IPS-15b (cell line): ENCODE data around the gene SND1.

Experiments used
- H3K27me3 ChIP-seq: one replicate; pipeline ENCODE4 v1.6.1; 2013; ENCODE audit warnings: low read length; ENCODE audit not compliant: control insufficient read depth, insufficient read depth
- H3K36me3 ChIP-seq: one replicate; pipeline ENCODE4 v1.6.1; 2013; ENCODE audit warnings: low read length; ENCODE audit not compliant: control insufficient read depth, insufficient read depth
- H3K4me1 ChIP-seq: one replicate; pipeline ENCODE4 v1.6.1; 2013; ENCODE audit warnings: mild to moderate bottlenecking, low read length; ENCODE audit not compliant: control insufficient read depth, insufficient read depth
- H3K4me3 ChIP-seq: one replicate; pipeline ENCODE4 v1.5.1; 2013; ENCODE audit warnings: low read depth, low read length
- H3K9ac ChIP-seq: one replicate; pipeline ENCODE4 v1.6.1; 2013; ENCODE audit warnings: low read depth, mild to moderate bottlenecking, low read length
- H3K9me3 ChIP-seq: one replicate; pipeline ENCODE4 v1.6.1; 2013; ENCODE audit warnings: mild to moderate bottlenecking, low read length; ENCODE audit not compliant: control insufficient read depth, insufficient read depth

SND1 gene

DNA sequence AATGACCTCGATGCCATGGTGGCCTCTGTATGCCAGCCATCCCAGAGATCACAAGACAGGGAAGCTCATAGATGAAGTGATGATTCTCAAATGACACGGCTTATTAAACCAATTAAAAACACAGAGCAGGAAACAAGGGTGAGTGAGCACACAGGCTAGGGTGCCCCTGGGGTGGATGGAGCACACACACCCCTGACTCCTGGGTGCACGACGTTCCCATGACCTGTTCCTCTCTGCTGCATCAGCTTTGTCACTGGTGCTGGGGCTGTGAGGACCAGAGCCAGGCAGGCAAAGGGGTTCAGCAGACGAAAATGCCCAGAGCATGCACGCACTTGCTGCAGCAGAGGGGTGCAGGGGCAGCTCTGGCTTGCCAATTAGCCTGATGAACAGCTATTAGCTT is 465.7 kb downstream of the SND1 start:
- H3K4me1 ChIP-seq = no peaks in the 10 kb centered on the region
- no peaks in the 10 kb centered on the region for H3K36me3 ChIP-seq
- no peaks in the 10 kb centered on the region for H3K9me3 ChIP-seq

DNA sequence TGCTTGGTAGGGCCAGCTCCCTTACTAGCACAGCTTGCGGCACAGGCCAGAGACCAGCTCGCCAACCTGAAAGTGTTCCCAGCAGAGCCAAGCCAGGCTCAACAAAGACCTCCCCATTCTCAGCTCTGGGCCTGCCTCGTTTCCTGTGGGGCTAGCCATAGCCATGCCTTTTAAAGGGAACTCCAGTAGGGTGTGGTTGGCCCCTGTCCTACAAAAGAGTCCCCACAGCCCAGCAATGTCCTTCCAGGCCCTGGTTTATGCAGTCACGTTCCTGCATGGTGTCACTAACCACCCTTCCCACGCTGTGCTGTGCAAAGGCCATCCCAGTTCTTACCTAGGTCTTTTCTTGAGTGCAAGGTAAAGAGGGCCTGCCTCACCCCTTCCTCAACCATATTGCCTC is 467.0 kb downstream of the SND1 start:
- H3K27me3 ChIP-seq = peaks cover 22% of the 10 kb centered on the region
- no peaks in the 10 kb centered on the region for H3K36me3 ChIP-seq
- H3K4me1 ChIP-seq = no peaks in the 10 kb centered on the region
- no peak overlapping the region for H3K4me3 ChIP-seq
- H3K9me3 ChIP-seq = no peaks in the 10 kb centered on the region
- H3K9ac ChIP-seq = no peak overlapping the region

More for the DNA sequence above, 465.7 kb downstream of the SND1 start:
- no peak overlapping the region for H3K4me3 ChIP-seq
- H3K27me3 ChIP-seq = peaks cover 27% of the 10 kb centered on the region
- no peak overlapping the region for H3K9ac ChIP-seq

DNA sequence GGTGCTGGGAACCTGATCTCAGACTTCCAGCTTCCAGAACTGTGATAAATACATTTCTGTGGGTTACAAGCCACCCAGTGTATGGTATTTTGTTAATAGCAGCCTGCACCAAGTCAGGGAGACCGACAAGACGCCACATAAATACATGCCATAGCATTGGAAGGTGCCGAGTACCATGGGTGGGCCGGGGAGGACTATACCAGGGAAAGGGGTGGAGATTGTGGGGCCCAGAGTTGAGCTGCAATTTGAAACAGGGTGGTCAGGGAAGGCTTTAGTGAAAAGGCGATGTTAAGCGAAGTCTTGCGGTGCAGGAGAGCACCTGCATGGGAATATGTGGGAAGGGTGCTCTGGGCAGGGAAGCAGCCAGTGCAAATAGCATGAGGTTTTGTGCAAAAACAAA is 468.1 kb downstream of the SND1 start:
- no peaks in the 10 kb centered on the region for H3K4me1 ChIP-seq
- H3K9ac ChIP-seq = no peak overlapping the region
- peaks cover 19% of the 10 kb centered on the region for H3K27me3 ChIP-seq
- no peaks in the 10 kb centered on the region for H3K36me3 ChIP-seq
- no peak overlapping the region for H3K4me3 ChIP-seq
- H3K9me3 ChIP-seq = no peaks in the 10 kb centered on the region

DNA sequence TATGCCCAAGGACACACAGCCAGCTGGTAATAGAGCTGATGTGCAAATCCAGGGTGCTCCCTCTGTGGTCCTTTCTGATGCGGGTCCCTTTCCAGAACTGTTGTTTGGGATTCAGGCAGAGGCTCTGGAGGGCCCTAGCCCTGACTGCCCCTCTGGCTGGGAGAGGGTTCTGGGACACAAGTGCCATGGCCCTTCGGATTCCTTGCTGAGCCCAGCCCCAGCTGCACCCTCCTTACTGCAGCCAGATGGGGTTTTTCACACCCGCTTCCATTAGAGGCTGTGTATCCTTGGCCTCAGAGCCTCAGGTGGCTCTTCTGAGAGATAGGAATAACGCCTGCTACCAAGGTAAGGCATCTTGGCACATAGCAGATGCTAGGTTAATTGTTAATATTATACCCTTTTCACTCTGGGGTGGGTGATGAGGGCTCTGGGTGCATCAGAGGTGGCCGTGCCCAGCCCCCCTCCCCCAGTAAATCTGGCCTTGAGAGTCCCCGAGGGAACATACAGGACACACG is 469.0 kb downstream of the SND1 start:
- Histone ChIP-seq H3K4me1 (no peaks in the 10 kb centered on the region), H3K9me3 (no peaks in the 10 kb centered on the region), H3K4me3 (no peak overlapping the region), H3K27me3 (peaks cover 13% of the 10 kb centered on the region), H3K36me3 (no peaks in the 10 kb centered on the region), H3K9ac (no peak overlapping the region)

DNA sequence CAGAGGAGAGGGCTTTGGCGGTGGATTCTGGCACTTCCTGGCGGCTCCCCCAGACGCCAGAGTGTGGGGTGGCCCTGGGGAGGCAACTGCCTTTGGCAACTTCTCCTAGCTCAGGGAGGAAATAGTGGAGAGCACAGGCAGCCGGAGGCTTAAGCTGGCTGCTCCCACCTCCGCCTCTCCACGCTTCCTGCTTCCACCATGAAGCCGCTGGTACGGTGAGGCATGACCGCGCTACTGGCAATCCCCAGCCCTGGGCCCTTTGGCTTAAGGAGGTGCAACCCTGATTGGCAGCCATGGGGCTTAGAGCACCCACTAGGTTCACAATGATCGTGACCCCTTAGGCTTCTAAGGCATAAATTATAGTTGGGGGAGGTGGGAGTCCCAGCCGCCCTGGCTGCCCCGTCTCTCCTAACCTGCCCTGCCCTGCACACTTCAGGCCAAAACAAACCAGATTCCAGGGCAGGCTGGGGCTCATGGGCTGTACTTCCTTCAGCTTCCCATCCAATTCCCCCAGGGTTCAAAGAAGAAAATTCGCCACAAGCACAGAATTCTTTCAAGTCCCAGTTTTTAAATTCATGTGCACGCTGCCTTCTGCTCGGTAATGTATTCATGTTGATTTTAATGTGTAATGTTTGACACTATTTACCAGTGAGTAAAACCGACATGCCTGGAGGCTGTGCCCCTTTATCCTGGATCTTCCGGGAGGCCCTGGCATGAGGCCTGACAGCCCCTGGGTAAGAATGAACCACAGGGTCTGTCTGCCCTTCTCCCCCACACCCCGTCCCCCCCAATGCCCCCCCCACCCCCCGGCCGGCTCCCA is 469.9 kb downstream of the SND1 start:
- no peaks in the 10 kb centered on the region for H3K4me1 ChIP-seq
- H3K9me3 ChIP-seq = no peaks in the 10 kb centered on the region
- H3K27me3 ChIP-seq = peaks cover 9% of the 10 kb centered on the region
- no peak overlapping the region for H3K4me3 ChIP-seq
- H3K36me3 ChIP-seq = no peaks in the 10 kb centered on the region
- H3K9ac ChIP-seq = no peak overlapping the region

DNA sequence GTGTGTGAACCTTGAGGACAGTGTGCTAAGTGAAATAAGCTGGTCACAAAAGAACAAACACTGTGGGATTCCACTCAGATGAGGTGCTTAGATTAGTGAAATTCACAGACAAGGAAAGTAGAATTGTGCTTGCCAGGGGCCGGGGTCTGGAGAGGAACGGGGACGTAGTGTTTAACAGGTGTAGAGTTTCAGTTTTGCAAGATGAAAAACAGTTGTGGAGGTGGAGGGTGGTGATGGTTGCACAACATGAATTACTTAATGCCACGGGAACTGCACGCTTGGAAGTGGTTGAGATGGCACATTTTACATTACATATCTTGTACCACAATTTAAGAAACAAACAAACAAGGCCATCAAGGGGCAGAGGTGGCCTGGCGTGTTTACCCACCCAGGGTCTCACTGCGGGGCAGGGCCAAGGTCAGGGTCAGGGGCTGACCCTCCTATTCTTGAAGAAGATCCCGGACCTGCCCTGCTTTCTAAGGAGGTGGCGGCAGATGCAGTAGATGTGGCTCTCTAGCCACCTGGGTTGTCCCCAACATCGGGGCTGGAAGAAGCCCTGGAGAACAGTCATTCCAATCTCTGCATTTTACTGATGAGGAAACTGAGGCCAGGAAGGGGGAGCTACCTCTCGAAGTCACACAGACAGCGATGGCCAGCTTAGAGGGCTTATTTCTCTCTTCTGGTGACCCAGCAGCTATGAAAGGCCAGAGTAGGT is 470.7 kb downstream of the SND1 start:
- Histone ChIP-seq H3K36me3 (no peaks in the 10 kb centered on the region), H3K27me3 (peaks cover 9% of the 10 kb centered on the region), H3K9ac (no peak overlapping the region), H3K9me3 (no peaks in the 10 kb centered on the region), H3K4me3 (no peak overlapping the region), H3K4me1 (no peaks in the 10 kb centered on the region)

DNA sequence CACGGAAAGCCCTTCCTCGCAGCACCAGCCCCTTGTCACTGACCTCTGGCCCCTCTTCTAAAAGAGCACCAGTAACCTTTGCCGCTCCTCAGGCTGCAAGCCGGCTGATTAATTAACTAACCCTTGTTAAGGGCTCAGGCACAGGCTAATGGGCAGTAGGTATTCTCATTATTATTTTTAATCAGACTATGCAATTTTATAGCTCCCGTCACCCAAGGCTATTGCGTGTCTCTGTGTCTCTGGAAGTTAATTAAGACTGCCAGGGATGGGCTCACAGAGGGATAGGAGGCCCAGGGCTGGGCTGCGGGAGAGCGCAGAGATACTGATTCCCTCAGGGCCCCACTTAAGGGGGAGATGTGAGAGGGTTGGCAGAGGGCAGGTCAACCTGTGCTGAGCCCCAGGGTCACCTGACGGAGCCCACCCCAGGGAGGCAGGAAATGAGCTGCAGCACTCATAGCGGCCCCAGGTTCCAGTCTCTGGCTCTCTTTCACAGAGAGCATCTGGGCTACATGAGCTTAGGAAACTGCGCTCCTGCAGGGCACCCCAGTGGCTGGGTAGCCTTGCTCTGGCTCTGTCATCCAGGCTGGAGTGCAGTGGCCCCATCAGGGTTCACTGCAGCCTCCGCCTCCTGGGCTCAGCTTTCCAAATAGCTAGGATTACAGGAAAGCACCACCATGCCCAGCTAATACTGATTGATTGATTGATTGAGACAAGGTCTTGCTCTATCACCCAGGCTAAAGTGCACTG is 471.5 kb downstream of the SND1 start:
- no peak overlapping the region for H3K4me3 ChIP-seq
- H3K27me3 ChIP-seq = peaks cover 4% of the 10 kb centered on the region
- no peaks in the 10 kb centered on the region for H3K36me3 ChIP-seq
- H3K4me1 ChIP-seq = no peaks in the 10 kb centered on the region
- H3K9ac ChIP-seq = no peak overlapping the region
- no peaks in the 10 kb centered on the region for H3K9me3 ChIP-seq

DNA sequence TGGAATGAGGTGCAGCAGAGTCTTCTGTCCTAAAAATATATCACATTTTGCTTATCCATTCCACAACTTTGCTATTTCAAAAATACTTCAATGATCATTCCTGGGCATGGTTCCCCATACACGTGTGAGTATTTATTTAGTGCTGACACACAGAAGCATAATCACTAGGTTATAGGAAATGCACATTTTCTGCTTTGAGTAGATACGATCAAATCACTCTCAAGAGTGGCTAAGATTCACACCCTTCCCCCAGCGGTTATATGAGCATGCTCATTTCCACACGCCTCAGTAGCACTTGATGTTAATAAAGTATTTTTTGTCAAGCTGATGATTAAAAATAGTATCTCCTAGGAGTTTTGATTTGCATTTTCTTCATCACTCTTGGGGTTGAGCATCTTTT is 472.8 kb downstream of the SND1 start:
- Histone ChIP-seq H3K9me3 (no peaks in the 10 kb centered on the region), H3K4me3 (no peak overlapping the region), H3K9ac (no peak overlapping the region), H3K36me3 (no peaks in the 10 kb centered on the region), H3K27me3 (peaks cover 8% of the 10 kb centered on the region), H3K4me1 (no peaks in the 10 kb centered on the region)

DNA sequence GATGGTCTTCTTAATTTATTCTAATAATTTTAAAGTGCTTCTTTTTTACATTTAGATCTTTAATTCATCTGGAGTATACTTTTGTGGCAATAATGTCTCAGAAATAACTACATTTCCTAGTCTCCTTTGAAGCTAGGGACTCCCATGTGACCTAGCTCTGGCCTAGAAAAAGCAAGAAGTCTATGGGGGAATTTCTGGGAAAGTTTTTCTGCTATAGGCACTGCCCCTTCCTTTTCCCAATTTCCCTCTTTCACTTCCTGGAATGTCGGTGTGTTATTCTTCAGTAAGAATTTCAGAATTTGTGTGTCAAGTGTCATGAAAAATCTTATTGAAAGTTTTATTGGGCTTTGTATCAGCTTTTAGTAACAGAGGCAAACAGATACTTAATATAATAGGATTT is 473.8 kb downstream of the SND1 start:
- Histone ChIP-seq H3K9ac (no peak overlapping the region), H3K4me1 (no peaks in the 10 kb centered on the region), H3K4me3 (no peak overlapping the region), H3K9me3 (no peaks in the 10 kb centered on the region), H3K36me3 (no peaks in the 10 kb centered on the region), H3K27me3 (peaks cover 18% of the 10 kb centered on the region)

DNA sequence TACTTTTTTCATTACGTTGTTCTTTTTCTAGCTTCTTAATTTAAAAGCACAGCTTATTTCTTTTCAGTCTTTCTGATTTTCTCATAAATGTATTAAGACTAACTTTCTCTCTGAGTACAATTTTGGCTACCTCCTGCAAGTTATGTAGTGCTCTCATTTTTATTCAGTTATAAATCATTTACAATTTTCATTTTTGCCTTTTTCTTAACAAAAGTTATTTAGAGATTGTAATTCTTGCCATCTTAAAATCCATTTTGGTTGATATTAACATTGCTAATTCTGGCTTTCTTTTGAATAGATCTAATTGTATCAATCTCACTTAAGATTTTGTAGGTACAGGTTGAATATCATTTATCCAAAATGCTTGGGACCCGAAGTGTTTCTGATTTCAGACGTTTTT is 476.4 kb downstream of the SND1 start:
- H3K4me1 ChIP-seq = no peaks in the 10 kb centered on the region
- no peak overlapping the region for H3K4me3 ChIP-seq
- H3K27me3 ChIP-seq = peaks cover 31% of the 10 kb centered on the region
- no peaks in the 10 kb centered on the region for H3K36me3 ChIP-seq
- H3K9ac ChIP-seq = no peak overlapping the region
- H3K9me3 ChIP-seq = no peaks in the 10 kb centered on the region

DNA sequence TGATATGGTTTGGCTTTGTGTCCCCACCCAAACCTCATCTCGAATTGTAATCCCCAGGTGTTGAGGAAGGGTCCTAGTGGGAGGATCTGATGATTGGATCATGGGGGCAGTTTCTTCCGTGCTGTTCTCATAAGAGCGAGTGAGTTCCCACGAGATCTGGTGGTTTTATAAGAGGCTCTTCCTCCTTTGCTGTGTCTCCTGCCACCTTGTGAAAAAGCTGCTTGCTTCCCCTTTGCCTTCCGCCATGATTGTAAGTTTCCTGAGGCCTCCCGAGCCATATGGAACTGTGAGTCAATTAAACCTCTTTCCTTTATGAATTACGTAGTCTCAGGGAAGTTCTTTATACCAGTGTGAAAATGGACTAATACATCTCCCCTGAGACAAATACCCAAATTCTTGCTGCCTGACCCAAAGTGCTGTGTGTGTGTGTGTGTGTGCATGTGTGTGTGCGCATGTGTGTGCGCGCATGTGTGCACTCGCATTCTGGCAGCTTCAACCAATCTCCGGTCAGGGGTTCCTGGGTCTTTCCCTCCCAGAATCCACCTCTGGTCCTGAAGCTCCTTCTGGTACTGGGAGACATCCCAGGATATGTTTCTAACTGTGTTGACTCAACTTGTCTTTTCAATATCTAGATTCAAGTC is 477.4 kb downstream of the SND1 start:
- no peak overlapping the region for H3K4me3 ChIP-seq
- peaks cover 39% of the 10 kb centered on the region for H3K27me3 ChIP-seq
- no peaks in the 10 kb centered on the region for H3K4me1 ChIP-seq
- H3K9me3 ChIP-seq = no peaks in the 10 kb centered on the region
- H3K9ac ChIP-seq = no peak overlapping the region
- H3K36me3 ChIP-seq = no peaks in the 10 kb centered on the region
